WTC11 (cell line): ENCODE results near the gene ABHD12. TPM values are rescaled to one million over a fixed set of nuclear protein-coding genes. Genes with fewer than 3 reads are reported as not detected.

Experiments used
- ATAC-seq: fragments of 200-7000 bp; cut with Tn5 transposase; 2 replicates; pipeline ENCODE4 v1.10.0; 2021; ENCODE audit warnings: mild to moderate bottlenecking, moderate library complexity
- CTCF ChIA-PET: fragments of 300-600 bp; sonication (Branson Sonifier 250); formaldehyde crosslinking; loops from one replicate; lab custom pipeline; 2021; ENCODE audit warnings: antibody characterized with exemption; lab: Charles Lee
- POLR2A ChIA-PET: fragments of 350-600 bp; sonication (Branson Sonifier 250); formaldehyde crosslinking; loops from one replicate; lab custom pipeline; 2021; ENCODE audit warnings: antibody characterized with exemption; lab: Charles Lee
- DNase-seq: peaks from one replicate; pipeline ENCODE4 v3.0.0; 2021; ENCODE audit warnings: low spot score
- H3K27ac Mint-ChIP-seq: 2 replicates; pipeline ENCODE4 v1.8.0; 2021; ENCODE audit warnings: mixed read lengths
- H3K27me3 Mint-ChIP-seq: 2 replicates; pipeline ENCODE4 v1.8.0; 2021; ENCODE audit warnings: low read depth, mild to moderate bottlenecking, moderate library complexity, mixed read lengths
- H3K36me3 Mint-ChIP-seq: 2 replicates; pipeline ENCODE4 v1.8.0; 2021; ENCODE audit warnings: mixed read lengths
- H3K4me1 Mint-ChIP-seq: 2 replicates; pipeline ENCODE4 v1.8.0; 2022; ENCODE audit warnings: mixed read lengths
- H3K4me3 Mint-ChIP-seq: 2 replicates; pipeline ENCODE4 v1.8.0; 2021; ENCODE audit warnings: mild to moderate bottlenecking, moderate library complexity, mixed read lengths
- H3K9me3 Mint-ChIP-seq: 2 replicates; pipeline ENCODE4 v1.8.0; 2021; ENCODE audit warnings: mixed read lengths
- CBFB ChIP-seq: sonication (generic); formaldehyde crosslinking; IDR thresholded peaks from 2 replicates; pipeline ENCODE4 v1.8.1; 2022; ENCODE audit warnings: mild to moderate bottlenecking, low read depth, missing genetic modification reagents
- CREM ChIP-seq: sonication (generic); formaldehyde crosslinking; IDR thresholded peaks from 2 replicates; pipeline ENCODE4 v1.8.1; 2022; ENCODE audit warnings: mild to moderate bottlenecking, missing genetic modification reagents, moderate library complexity
- ESRRA ChIP-seq: sonication (generic); formaldehyde crosslinking; IDR thresholded peaks from 2 replicates; pipeline ENCODE4 v1.8.1; 2022; ENCODE audit warnings: mild to moderate bottlenecking, missing genetic modification reagents, borderline replicate concordance
- ETV6 ChIP-seq: sonication (generic); formaldehyde crosslinking; IDR thresholded peaks from 2 replicates; pipeline ENCODE4 v1.8.1; 2022; ENCODE audit warnings: mild to moderate bottlenecking, missing genetic modification reagents
- FOXP1 ChIP-seq: sonication (generic); formaldehyde crosslinking; IDR thresholded peaks from 2 replicates; pipeline ENCODE4 v1.8.0; 2022; ENCODE audit warnings: missing genetic modification reagents, mild to moderate bottlenecking, moderate library complexity, borderline replicate concordance
- GABPB1 ChIP-seq: sonication (generic); formaldehyde crosslinking; IDR thresholded peaks from 2 replicates; pipeline ENCODE4 v1.8.1; 2023; ENCODE audit warnings: mild to moderate bottlenecking, missing genetic modification reagents
- JAZF1 ChIP-seq: fragments of 250-450 bp; sonication (Bioruptor Pico); IDR thresholded peaks from 2 replicates; pipeline ENCODE4 v1.9.0; 2021; ENCODE audit warnings: moderate library complexity, mild to moderate bottlenecking, inconsistent platforms
- KAT7 ChIP-seq: sonication (generic); formaldehyde crosslinking; IDR thresholded peaks from 2 replicates; pipeline ENCODE4 v1.8.1; 2023; ENCODE audit warnings: missing genetic modification reagents, mild to moderate bottlenecking, borderline replicate concordance
- NR1H2 ChIP-seq: sonication (generic); formaldehyde crosslinking; IDR thresholded peaks from 2 replicates; pipeline ENCODE4 v1.9.0; 2021; ENCODE audit warnings: mild to moderate bottlenecking, moderate library complexity, missing genetic modification reagents
- NR3C1 ChIP-seq: sonication (generic); formaldehyde crosslinking; conservative IDR thresholded peaks from 2 replicates; pipeline ENCODE4 v1.8.1; 2023; ENCODE audit warnings: low read depth, mild to moderate bottlenecking, missing genetic modification reagents
- RORB ChIP-seq: fragments of 250-450 bp; sonication (Bioruptor Pico); IDR thresholded peaks from 2 replicates; pipeline ENCODE4 v1.9.0; 2021; ENCODE audit warnings: mild to moderate bottlenecking
- SMAD4 ChIP-seq: sonication (generic); formaldehyde crosslinking; IDR thresholded peaks from 2 replicates; pipeline ENCODE4 v1.8.0; 2022; ENCODE audit warnings: mild to moderate bottlenecking, missing genetic modification reagents
- TEAD4 ChIP-seq: sonication (generic); formaldehyde crosslinking; IDR thresholded peaks from 2 replicates; pipeline ENCODE4 v1.8.0; 2022; ENCODE audit warnings: mild to moderate bottlenecking, missing genetic modification reagents
- ZNF121 ChIP-seq: sonication (generic); formaldehyde crosslinking; IDR thresholded peaks from 2 replicates; pipeline ENCODE4 v1.8.0; 2023; ENCODE audit warnings: missing genetic modification reagents
- ZNF219 ChIP-seq: sonication (generic); formaldehyde crosslinking; IDR thresholded peaks from 2 replicates; pipeline ENCODE4 v1.8.0; 2023; ENCODE audit warnings: missing genetic modification reagents, mild to moderate bottlenecking, borderline replicate concordance
- ZNF232 ChIP-seq: sonication (generic); formaldehyde crosslinking; IDR thresholded peaks from 2 replicates; pipeline ENCODE4 v1.8.0; 2022; ENCODE audit warnings: mild to moderate bottlenecking, missing genetic modification reagents
- ZNF263 ChIP-seq: sonication (generic); formaldehyde crosslinking; IDR thresholded peaks from 2 replicates; pipeline ENCODE4 v1.8.1; 2022; ENCODE audit warnings: low read depth, mild to moderate bottlenecking, moderate library complexity, missing genetic modification reagents
- ZNF396 ChIP-seq: fragments of 250-450 bp; sonication (Bioruptor Pico); IDR thresholded peaks from 2 replicates; pipeline ENCODE4 v1.8.0; 2021; ENCODE audit warnings: mild to moderate bottlenecking, moderate library complexity, borderline replicate concordance
- total RNA-seq: library from RNA; stranded (reverse); gene quantifications from 3 replicates; pipeline ENCODE4 v1.2.3, GENCODE V29; 2021
- TF ChIP-seq, protein P1 (sequence below): fragments of 250-450 bp; sonication (Bioruptor Pico); conservative IDR thresholded peaks from 2 replicates; pipeline ENCODE4 v1.9.0; 2021; ENCODE audit warnings: mild to moderate bottlenecking
- TF ChIP-seq, protein P2 (sequence below): sonication (generic); formaldehyde crosslinking; conservative IDR thresholded peaks from 2 replicates; pipeline ENCODE4 v1.8.1; 2023; ENCODE audit warnings: mild to moderate bottlenecking, low read depth, missing genetic modification reagents, moderate library complexity
- TF ChIP-seq, protein P3 (sequence below): fragments of 250-450 bp; sonication (Bioruptor Pico); IDR thresholded peaks from 2 replicates; pipeline ENCODE4 v2.1.2; 2022; ENCODE audit warnings: mild to moderate bottlenecking, moderate library complexity
- TF ChIP-seq, protein P4 (sequence below): sonication (generic); formaldehyde crosslinking; conservative IDR thresholded peaks from 2 replicates; pipeline ENCODE4 v1.8.1; 2022; ENCODE audit warnings: mild to moderate bottlenecking, missing genetic modification reagents
- TF ChIP-seq, protein P5 (sequence below): sonication (generic); formaldehyde crosslinking; IDR thresholded peaks from 2 replicates; pipeline ENCODE4 v1.8.0; 2022; ENCODE audit warnings: mild to moderate bottlenecking, missing genetic modification reagents
- TF ChIP-seq, protein P6 (sequence below): sonication (generic); formaldehyde crosslinking; IDR thresholded peaks from 2 replicates; pipeline ENCODE4 v1.8.0; 2022; ENCODE audit warnings: mild to moderate bottlenecking, missing genetic modification reagents

ABHD12 gene
- total RNA-seq, 1 experiment from 2014 or later, result 63.1 TPM

DNA sequence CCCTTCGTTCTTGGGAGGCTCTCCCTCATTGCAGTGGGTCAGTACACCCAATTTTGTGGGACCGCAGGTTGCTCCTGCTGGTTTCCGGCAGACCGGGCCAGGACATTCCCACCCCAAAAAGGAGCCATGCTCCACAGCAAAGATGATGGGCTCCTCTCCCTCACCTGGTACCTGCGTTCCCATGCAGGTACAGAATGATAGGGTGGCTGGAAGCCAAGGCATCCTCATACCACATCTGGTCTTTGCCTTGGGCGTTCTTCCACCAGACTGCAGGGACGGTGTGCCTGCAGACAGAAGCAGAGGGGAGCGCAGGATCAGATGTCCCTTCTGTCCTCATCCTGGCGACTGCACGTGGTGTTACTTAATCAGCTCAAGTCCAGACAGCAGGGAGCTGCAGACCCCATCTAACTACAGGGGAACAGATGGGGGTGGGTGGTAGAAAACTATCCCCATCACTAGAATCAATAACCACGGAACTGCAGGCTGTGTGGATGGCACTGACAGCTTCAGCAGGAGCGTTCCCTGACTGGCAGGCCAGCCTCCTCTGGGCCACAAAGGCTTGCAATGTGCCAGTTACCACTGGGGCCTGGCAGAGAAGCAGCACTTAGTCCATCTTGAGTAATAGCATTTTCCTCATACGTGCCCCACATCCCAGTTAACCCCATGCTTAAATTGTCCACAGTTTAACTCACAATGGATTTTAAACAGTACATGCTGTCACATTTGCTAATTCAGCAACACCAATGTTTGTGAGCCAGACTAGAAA is 70.4 kb downstream of the ABHD12 start (continued):
- TF ChIP-seq, protein P1, sequence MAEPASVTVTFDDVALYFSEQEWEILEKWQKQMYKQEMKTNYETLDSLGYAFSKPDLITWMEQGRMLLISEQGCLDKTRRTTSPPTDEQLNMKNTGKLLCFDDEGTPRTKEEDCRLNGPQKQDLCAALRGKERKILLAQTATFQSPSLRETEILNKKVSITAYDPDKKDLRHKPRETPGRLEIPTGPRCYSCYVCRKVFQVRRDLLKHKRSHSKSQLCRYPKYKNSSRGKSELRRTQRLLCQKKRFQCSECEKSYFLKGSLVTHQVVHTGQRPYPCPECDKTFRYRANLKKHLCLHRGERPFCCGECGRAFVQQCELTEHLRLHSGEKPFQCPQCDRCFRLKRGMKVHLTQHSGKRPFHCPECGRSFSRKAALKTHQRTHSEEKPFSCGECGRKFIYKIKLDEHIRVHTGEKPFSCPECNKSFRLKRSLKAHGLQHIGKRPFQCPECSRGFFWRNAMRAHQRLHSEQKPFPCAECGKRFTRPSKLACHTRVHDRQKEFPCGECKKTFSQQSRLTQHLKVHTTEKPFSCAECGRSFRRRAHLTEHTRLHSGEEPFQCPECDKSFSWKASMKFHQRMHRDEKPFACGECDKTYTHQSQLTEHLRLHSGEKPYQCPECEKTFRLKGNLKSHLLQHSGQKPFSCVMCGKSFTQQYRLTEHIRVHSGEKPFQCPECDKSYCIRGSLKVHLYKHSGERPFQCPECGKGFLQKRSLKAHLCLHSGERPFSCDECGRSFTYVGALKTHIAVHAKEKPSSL (CRISPR knock-in tag), result no peak
- TF ChIP-seq TEAD4 (CRISPR knock-in tag), result no peak
- TF ChIP-seq ESRRA (CRISPR knock-in tag), result no peak
- TF ChIP-seq, protein P2, sequence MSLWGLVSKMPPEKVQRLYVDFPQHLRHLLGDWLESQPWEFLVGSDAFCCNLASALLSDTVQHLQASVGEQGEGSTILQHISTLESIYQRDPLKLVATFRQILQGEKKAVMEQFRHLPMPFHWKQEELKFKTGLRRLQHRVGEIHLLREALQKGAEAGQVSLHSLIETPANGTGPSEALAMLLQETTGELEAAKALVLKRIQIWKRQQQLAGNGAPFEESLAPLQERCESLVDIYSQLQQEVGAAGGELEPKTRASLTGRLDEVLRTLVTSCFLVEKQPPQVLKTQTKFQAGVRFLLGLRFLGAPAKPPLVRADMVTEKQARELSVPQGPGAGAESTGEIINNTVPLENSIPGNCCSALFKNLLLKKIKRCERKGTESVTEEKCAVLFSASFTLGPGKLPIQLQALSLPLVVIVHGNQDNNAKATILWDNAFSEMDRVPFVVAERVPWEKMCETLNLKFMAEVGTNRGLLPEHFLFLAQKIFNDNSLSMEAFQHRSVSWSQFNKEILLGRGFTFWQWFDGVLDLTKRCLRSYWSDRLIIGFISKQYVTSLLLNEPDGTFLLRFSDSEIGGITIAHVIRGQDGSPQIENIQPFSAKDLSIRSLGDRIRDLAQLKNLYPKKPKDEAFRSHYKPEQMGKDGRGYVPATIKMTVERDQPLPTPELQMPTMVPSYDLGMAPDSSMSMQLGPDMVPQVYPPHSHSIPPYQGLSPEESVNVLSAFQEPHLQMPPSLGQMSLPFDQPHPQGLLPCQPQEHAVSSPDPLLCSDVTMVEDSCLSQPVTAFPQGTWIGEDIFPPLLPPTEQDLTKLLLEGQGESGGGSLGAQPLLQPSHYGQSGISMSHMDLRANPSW (CRISPR knock-in tag), result no peak
- no peak for TF ChIP-seq ZNF232
- TF ChIP-seq ZNF121 (CRISPR knock-in tag), result no peak
- no peak for TF ChIP-seq CBFB (CRISPR knock-in tag)
- TF ChIP-seq ETV6, result no peak
- TF ChIP-seq, protein P3, sequence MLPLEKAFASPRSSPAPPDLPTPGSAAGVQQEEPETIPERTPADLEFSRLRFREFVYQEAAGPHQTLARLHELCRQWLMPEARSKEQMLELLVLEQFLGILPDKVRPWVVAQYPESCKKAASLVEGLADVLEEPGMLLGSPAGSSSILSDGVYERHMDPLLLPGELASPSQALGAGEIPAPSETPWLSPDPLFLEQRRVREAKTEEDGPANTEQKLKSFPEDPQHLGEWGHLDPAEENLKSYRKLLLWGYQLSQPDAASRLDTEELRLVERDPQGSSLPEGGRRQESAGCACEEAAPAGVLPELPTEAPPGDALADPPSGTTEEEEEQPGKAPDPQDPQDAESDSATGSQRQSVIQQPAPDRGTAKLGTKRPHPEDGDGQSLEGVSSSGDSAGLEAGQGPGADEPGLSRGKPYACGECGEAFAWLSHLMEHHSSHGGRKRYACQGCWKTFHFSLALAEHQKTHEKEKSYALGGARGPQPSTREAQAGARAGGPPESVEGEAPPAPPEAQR, result no peak
- no peak for TF ChIP-seq GABPB1 (CRISPR knock-in tag)
- TF ChIP-seq ZNF263, result no peak
- TF ChIP-seq, protein P4, sequence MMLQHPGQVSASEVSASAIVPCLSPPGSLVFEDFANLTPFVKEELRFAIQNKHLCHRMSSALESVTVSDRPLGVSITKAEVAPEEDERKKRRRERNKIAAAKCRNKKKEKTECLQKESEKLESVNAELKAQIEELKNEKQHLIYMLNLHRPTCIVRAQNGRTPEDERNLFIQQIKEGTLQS, result no peak
- TF ChIP-seq SMAD4 (CRISPR knock-in tag), result no peak

DNA sequence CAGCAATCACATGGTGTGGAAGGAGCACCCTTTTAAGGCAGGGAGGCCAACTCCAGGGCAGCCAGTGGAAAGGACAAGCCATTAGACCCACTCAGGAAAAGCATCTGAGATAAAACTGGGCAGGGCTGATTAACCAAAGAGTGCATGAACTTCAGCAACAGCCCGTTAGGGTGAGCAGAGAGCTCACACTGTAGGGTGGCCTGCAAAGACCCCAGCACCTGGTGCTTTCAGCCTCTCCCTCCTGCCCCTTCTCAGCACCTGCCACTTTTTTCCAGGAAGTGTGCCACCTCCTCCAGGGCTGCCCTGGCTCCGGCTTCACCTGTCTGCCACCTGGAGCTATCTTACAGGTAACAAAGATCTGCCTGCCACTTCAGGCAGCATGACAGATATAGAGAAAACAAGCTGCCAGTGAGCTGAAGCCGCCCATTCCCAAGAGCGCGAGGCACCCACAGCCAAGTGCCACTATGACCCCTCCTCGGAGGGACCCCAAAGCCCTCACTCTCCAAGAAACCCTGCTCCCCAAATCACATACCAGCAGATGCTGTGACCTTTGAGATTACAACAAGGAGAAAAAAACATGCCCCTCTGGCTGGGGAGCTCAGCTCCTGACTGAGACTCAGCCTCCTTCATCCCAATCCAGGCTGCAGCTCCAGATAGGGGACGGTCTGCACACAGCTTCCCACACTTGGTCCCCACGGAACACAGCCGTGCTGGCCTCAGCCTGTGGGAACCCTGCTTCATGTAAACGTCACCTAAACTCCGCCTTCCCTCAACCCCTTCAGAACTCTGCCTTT is 71.2 kb downstream of the ABHD12 start:
- DNase-seq, result no peak
- no peak overlapping the region for H3K4me3 Mint-ChIP-seq
- ChIA-PET CTCF (interaction anchor here (1.3 kb wide), 1 partner anchor 79 kb away, joined by 7 read pairs; no protein-coding TSS in a partner anchor), POLR2A (interaction anchor here (0.6 kb wide), 1 partner anchor 66 kb away, joined by 9 read pairs; no protein-coding TSS in a partner anchor)
- no peaks in the 10 kb centered on the region for H3K9me3 Mint-ChIP-seq
- TF ChIP-seq RORB (CRISPR knock-in tag), result no peak
- TF ChIP-seq NR1H2 (CRISPR knock-in tag), result no peak
- TF ChIP-seq, protein P5, sequence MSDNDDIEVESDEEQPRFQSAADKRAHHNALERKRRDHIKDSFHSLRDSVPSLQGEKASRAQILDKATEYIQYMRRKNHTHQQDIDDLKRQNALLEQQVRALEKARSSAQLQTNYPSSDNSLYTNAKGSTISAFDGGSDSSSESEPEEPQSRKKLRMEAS, result no peak
- no peak for TF ChIP-seq FOXP1
- no peak for TF ChIP-seq ZNF396 (CRISPR knock-in tag)
- TF ChIP-seq ZNF121 (CRISPR knock-in tag), result no peak
- TF ChIP-seq CREM, result no peak
- no peak for TF ChIP-seq KAT7 (CRISPR knock-in tag)
- TF ChIP-seq, protein P6, sequence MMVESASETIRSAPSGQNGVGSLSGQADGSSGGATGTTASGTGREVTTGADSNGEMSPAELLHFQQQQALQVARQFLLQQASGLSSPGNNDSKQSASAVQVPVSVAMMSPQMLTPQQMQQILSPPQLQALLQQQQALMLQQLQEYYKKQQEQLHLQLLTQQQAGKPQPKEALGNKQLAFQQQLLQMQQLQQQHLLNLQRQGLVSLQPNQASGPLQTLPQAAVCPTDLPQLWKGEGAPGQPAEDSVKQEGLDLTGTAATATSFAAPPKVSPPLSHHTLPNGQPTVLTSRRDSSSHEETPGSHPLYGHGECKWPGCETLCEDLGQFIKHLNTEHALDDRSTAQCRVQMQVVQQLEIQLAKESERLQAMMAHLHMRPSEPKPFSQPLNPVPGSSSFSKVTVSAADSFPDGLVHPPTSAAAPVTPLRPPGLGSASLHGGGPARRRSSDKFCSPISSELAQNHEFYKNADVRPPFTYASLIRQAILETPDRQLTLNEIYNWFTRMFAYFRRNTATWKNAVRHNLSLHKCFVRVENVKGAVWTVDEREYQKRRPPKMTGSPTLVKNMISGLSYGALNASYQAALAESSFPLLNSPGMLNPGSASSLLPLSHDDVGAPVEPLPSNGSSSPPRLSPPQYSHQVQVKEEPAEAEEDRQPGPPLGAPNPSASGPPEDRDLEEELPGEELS, result no peak
- no peak for TF ChIP-seq NR3C1 (CRISPR knock-in tag)
- no peak for TF ChIP-seq JAZF1 (CRISPR knock-in tag)
- no peak for TF ChIP-seq ZNF219 (CRISPR knock-in tag)
- H3K36me3 Mint-ChIP-seq, result peaks cover 37% of the 10 kb centered on the region
- H3K27ac Mint-ChIP-seq, result peak overlapping the region; percentile 71; the same call in 1 of the 2 replicates
- peaks cover 15% of the 10 kb centered on the region for H3K4me1 Mint-ChIP-seq
- ATAC-seq, result no peak
- no peaks in the 10 kb centered on the region for H3K27me3 Mint-ChIP-seq
